ENCODE results near the gene CRPPA. TPM values are rescaled to one million over a fixed set of nuclear protein-coding genes. Genes with fewer than 3 reads are reported as not detected.
"Not testable (repeated sequence)": the region's sequence is repeated elsewhere in the genome, so short reads cannot be mapped to it uniquely, and the experiment has no call there.

Gene CRPPA
- polyA plus RNA-seq, 5 donors = 3.0 to 3.9 (median 3.6) TPM

DNA sequence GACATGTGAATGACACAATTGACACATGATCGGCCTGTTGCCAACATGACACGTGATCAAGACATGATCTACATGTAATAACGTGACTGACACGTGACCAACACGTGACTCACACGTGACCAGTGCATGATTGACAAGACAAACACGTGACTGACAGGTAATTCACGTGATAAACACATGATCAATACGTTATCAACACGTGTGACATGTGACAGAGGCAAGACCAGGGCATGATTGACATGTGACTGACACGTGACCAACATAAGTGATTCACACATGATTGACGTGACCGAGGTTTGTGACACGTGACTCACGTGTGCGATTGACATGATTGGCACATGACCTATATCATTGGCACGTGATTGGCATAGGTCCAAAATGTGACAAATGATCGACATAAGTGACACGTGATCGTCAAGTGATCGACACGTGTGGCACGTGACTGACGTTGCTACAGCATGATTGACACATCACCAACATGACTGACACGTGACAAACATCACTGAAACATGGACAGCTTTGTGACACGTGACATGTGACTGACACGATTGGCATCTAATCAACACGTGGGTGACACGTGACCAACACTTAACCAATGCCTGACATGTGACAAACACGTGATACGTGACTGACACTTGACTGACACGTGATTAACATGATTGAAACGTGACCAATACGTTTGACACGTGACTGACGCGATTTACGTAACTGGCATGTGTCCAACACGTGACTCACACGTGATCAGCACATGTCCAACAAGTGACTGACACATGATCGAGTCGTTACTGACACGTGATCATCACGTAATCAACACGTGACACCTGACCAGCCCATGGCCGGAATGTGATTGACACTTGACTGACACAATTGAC is 23.0 kb downstream of the CRPPA start:
- DNase-seq = no peak

DNA sequence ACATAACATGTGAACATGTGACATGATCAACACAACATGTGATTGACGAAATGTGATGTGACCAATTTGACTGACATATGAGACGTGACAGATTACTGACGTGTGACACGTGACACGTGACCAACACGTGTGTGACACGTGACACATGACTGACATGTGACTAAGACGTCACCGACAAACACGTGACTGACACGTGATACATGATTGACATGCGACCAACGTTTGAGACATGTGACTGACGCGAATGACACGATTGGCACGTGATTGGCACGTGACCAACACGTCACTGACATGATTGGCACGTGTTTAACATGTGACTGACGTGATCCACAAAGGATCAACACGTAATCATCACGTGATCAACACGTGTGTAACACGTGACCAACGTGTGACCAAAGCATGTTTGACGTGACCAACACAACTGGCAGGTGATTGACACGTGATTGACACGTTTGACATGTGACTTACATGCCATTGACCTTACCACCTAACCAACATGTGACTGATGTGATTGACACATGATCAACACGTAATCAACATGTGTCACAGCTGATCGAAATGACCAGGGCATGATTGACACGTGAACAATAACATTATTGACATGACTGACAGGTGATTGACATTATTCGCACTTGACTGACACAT is 23.7 kb downstream of the CRPPA start:
- DNase-seq = no peak

DNA sequence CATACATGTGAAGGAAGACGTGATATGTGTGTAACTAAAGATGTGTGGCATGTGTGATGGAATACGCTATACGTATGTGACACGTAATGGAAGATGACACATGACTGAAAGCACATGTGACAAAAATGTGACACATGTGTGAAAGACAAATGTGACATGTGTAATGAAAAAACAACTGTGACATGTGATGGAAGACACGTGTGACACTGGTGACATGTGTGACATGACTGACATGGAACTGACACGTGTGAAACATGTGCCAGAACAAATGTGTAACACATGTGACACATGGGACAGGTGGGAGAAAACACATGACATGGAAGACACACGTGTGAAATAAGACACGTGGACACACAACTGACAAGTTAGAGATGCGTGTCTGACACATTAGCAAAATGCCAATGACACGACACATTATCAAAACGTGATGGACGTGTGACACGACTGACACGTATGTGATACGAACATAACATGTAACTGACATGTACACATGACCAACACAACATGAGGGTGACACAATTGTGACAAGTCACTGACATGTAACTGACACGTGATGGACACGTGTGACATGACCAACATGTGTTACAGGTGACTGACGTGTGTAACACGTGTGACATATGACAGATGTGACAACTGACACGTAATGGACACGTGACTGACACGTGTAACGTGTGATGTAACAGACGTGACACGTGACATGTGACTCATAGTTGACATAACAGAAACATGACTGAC is 24.4 kb downstream of the CRPPA start:
- DNase-seq = no peak

DNA sequence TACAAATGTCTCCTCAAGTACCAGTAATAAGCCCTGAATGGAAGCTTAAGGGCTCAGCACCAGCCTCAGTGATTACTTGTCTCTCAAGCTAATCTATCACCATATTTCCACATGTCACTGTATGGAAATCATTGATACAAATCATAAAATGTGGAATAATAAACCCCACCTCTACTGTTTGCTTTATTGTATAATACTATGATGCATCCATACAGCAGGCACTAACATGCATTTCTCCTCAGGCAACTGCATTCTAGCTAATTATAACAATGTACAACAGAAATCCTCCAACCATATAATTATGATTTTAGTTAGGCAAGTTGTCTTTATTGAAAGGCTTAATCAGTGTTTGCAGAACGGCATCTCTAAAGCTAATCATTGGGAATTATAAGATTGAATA is 26.2 kb downstream of the CRPPA start:
- no peak for DNase-seq

DNA sequence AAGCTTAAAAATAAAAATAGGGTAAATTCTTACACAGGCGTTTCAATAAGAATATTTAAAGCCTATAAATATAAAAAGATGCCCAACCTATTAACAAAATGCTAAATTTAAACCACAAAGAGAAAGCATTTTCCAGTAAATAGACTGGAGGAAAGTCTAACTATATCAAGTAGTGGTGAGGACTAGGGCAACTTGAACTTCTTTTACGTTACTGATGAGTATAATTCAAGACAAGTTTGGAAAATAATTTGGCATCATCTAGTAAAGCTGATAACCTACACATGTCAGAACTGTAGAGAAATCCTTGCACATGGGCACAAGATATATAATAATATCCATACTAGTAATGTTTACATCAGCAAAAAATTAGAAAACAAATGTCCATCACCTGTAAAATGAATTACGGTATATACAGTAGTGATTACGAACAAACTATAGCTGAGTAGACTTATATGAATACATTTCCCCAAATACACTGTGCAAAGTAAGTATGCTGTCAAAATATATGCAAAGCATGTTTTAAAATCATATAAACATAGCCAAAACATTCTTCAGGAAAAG is 27.4 kb downstream of the CRPPA start:
- no peak for DNase-seq

DNA sequence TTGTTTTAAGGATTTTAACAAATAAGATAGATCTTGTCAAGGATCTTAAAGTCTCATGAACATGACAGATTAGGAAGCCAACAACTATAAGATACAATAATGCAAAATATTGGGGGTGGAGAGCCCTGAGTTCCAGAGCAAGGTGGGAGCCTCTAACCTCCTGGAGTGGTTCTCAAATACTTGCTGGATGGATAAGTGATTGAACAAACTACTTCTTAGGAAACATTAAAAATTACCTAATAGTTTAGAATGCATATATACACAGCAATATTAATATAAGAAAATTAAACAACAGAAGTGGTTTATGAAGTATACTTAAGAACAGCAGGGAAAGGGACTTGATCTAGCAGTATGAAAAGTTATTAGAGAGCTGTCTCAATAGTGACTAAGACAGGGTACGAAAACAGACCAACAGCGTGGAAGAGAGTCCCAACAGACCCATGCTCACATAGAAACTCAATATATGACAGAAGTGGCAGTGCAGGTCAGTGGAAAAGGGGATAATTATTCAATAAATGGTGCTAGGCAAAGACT is 28.3 kb downstream of the CRPPA start:
- DNase-seq = no peak

DNA sequence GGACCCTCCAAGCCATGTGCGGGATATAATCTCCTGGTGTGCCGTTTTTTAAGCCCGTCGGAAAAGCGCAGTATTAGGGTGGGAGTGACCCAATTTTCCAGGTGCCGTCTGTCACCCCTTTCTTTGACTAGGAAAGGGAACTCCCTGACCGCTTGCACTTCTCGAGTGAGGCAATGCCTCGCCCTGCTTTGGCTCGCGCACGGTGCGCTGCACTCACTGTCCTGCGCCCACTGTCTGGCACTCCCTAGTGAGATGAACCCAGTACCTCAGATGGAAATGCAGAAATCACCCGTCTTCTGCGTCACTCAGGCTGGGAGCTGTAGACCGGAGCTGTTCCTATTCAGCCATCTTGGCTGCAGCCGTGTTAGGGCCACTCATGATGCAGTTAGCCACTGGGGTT is 37.6 kb downstream of the CRPPA start:
- not testable (repeated sequence) for DNase-seq

DNA sequence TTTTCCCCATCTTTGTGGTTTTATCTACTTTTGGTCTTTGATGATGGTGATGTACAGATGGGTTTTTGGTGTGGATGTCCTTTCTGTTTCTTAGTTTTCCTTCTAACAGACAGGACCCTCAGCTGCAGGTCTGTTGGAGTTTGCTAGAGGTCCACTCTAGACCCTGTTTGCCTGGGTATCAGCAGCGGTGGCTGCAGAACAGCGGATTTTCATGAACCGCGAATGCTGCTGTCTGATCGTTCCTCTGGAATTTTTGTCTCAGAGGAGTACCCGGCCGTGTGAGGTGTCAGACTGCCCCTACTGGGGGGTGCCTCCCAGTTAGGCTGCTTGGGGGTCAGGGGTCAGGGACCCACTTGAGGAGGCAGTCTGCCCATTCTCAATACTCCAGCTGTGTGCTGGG is 38.2 kb downstream of the CRPPA start:
- not testable (repeated sequence) for DNase-seq

Other genes starting within 250 kb of the CRPPA start
- 10 to 100 TPM; 24.0 to 42.6 (median 33.0) TPM for gene SOSTDC1, start 44.2 kb upstream of the CRPPA start, polyA plus RNA-seq (ENCODE audit: insufficient read depth in 1 of 5, insufficient read length in 5 of 5, low replicate concordance in 1 of 5)
- gene LRRC72, start 105.3 kb upstream of the CRPPA start, polyA plus RNA-seq (ENCODE audit: insufficient read depth in 1 of 5, insufficient read length in 5 of 5, low replicate concordance in 1 of 5) = not detected
- 10 to 100 TPM; 30.3 to 41.5 (median 36.8) TPM for gene ANKMY2, start 224.2 kb upstream of the CRPPA start, polyA plus RNA-seq (ENCODE audit: insufficient read depth in 1 of 5, insufficient read length in 5 of 5, low replicate concordance in 1 of 5)
- gene BZW2, start 224.6 kb upstream of the CRPPA start, polyA plus RNA-seq (ENCODE audit: insufficient read depth in 1 of 5, insufficient read length in 5 of 5, low replicate concordance in 1 of 5) = 10 to 100 TPM; 76.4 to 87.7 (median 80.5) TPM